Fibroblast of skin of abdomen (primary cell): ENCODE data around the gene SNTG2.
A peak's percentile ranks its signal among the peaks of the same experiment; 100 is the strongest.

ENCODE experiments used
- DNase-seq: peaks from one replicate; pipeline ENCODE4 v3.0.0-alpha.2; 2013

SNTG2 gene

DNA sequence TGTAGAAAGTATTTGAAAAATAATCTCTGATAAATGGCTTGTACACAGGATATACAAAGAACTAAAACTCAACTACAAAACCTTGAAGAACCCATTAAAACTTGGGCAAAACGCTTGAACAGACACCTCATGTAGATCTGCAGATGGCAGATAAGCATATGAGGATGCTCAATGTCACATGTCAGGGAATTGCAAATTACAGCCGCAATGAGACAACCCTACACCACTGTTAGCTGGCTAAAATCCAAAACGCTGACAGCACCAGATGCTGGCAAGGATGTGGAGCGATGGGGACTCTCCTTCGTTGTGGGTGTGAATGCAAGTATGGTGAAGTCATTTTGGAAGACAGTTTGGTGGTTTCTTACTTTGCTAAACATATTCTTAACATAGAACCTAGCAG lies 53.7 kb downstream of the SNTG2 start:
- peak; percentile 18 for DNase-seq

DNA sequence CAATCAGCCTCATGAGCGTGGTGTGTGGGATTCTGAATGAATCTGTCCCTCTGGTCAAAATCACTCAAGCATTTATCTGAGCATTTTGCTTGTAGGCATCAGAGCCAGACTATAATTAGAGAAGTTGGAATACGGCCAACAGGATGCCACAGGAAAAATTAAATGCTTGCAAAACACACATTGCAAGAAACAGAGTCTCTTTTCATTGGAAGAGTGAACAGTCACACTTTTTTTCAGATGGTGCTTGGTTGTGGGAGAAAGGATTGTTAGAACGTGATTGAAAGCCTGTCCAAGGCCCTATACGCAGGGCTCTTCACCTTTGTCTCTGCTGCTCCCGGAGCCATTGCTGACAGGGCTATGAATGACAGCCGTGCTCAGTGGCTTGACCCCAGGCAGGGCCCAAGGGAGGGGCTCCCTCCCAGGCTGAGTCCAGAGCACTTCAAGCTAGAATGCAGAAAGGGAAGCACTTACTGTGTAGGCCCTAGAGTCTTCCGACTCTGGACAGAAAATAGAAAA lies 59.8 kb downstream of the SNTG2 start:
- peak; percentile 5 for DNase-seq

DNA sequence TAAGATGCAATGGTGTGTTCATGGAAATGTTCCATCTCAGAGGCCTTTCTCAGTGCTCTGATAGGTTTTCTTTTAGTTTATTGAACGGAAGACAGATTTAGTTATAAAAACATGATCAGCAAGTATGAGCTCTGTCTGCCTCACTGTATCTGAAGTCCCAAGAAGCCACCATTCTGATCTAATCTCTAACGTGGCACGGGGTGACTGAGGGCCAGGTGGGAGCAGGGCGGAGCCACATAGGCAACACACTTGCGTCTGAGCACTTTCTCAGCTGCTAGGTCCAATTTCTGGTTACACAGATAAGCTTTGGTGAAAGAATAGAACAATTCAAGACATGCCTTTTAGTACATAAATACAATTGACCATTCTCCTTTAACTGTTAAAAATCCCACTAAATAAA lies 60.4 kb downstream of the SNTG2 start:
- DNase-seq: no peak

DNA sequence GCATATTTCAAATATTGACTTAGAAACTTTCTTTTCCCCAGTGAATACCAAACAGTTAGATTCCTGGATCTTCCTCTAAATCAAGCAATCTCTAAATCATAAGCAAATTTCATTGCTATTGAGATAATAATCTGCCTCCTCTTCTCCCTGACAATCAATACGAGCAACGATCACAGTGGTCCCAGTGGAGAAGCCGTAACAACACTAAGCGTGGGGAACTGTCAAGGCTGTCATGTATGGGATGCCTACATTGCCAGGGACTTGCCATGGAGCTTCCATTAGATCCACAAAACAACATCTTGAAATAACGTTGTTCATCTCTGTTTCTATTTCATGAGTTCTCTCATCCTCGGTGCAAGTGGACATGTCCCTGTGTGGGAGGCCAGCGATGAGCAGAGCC lies 61.3 kb downstream of the SNTG2 start:
- DNase-seq: no peak

DNA sequence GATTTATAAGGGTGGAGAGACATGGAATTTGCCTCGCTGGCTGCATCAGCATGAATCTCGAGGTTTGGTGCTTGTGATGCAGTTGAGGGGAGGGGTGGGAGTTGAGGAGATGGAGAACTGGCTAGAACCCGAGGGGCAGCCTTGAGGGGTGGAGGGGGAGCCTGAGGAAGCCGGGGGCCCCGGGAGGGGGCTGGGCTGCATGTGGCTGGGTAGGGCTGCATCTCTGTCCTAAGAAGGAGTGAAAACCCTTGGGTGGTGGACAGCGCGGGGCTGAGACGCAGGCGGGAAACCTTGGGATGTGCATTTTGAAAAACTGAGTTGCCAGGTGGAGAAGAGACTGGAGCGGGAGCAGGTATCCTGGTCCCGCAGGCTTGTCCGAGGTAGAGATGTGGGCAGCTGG lies 64.2 kb downstream of the SNTG2 start:
- DNase-seq: no peak

DNA sequence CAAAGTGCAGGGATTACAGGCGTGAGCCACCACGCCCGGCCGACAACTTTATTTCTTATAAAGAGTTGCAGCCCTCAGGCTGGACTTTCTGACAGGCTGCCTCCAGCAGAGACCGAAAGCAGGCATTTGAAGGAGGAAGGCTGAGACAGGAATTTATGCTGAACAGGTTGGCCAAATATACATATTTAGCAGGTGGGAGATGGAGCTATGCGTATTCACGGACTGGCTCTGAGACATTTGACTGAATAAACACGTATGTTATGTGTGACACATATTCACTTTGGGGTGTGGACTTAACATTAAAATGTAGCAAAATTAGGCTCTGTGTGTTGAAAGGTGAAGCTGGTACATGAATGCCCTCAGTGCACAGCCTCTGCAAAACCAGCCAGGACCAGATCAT lies 65.9 kb downstream of the SNTG2 start:
- DNase-seq: no peak

DNA sequence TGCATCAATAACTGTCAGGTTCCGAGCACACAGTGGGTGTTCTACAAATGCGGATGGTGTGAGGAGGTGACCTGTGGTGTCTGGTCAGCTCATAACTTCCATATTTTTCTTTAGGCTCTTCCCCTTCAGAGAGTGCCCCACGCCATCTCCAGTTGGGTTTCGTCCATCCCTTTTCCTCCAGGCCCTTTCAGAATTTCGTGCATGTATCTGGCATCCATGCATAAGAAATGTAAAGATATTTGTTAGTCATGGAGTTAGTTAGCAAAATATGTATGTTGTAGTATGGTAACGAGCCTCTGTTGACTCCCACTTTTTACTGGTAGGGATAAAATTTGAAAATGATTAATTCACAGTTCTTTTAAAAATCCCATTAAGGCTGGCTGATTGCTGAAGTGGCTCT lies 67.2 kb downstream of the SNTG2 start:
- DNase-seq: no peak

DNA sequence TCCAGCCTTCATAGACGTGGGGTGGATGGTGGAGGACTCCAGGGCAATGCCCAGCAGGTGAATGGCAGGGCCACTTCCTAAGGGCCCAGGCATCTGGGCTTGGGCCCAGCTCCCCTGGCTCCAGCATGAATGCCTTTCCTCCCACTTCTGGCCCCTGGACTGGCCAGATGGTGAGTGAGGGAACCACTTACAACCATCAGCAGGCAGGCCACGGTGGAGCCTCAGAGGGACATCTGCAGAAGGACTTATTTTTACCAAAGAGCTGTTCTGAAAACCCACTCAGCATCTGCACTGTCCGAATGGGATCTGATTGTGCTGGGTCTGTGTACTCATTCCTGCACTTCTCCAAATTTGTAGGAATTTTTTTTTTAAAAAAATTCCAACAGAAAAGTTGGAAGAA lies 69.6 kb downstream of the SNTG2 start:
- no peak for DNase-seq

DNA sequence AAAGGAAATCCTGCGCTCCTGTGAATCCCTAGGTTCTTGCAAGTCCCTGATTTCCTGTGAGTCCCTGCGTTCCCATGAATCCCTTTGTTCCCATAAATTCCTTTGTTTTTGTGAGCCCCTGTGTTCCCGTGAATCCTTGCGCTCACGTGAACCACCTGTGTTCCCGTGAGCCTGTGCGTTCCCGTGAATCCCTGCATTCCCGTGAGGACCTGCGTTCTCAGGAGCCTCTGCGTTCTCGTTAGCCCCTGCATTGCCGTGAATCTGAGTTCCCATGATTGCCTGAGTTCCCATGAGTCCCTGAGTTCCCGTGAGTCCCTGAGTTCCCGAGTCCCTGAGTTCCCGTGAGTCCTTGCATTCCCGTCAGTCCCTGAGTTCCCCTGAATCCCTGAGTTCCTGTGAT lies 71.5 kb downstream of the SNTG2 start:
- DNase-seq: no peak

DNA sequence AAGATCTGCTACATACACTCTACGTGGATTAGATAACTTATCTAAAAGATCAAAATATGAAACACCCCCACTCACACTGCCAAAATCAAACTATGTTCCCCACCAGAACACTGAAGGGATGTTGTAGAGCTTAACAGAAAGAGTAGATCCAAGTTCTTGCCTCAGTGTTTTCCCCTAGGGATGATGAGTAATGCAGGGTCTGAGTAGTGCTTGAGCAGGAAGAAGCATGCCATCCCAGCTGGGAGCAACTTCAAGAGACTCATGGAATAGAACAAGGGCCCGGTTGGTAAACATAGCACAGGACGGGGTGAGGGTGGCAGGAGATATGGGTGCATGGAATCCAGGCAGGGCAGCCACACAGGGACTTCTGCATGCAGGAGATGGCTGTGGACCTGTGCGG lies 74.3 kb downstream of the SNTG2 start:
- DNase-seq: peak; percentile 43

DNA sequence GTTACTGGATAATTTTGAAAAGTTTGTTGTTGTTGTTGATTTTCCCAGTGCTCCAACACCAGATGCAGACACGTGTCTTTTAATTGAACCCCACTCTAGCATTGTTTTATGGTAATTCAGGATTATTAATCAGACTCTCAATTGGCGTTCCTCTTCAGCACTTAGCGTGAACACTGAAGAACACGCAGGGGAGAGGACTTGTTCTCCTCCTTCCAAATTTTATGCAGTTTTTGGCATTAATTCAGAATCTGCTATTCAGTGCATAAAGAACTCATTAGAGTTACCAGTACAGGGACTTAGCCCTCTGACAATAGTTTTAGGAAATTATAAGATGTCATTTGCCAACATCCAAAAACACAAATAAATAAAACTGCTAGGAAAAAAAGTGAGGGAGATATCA lies 75.5 kb downstream of the SNTG2 start:
- DNase-seq: no peak

DNA sequence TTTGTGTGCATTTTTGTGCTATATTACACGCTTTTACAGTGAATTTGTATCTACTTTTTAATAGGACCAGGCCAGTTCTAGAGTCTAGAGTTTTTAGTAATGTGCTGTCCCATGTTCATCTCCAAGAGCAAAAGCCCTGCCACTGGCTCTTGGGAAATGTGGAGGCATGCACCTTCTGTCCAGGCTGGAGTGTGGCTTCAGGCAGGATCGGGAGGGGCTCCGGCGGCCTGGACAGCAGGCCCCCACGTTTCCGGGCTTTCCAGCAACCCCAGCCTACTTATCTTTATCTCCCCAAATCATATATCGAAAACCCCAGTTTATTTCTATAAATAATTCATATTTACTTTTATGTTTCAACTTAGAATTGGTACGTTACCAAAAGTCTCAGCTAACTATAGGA lies 78.2 kb downstream of the SNTG2 start:
- no peak for DNase-seq

DNA sequence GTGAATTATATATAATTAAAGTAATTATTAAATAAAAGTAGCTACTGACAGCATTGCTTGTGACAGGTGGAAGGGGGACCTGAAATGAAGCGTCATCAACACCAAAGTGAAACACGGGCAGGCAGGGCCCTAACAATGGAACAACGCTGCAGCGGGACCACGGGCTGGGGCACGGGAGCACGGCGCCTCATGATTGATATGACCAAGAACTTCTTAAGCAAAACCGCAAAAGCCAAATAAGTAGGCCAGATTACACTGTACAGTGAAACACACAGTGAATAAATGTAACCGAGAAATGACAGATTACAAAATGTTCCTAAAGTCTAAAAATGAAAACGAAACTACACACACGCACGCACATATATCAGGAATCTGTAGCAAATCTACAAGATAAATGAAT lies 81.4 kb downstream of the SNTG2 start:
- no peak for DNase-seq

DNA sequence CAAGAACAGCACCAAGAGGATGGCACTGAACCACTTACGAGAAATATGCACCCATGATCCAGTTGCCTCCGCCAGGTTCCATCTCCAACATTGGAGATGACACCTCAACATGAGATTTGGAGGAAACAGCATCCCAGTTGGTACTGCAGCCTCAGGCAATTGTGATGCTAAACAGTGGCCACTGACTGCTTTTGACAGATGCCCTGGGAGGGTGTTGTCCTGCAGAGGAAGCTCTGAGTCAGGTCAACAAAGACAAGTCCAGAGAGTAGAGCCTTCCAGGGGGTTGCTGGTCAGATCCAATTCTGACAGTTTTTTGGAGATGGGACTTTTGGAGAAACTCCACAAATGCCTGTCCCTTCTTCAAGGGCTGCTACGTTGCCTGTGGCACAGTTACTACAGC lies 82.4 kb downstream of the SNTG2 start:
- DNase-seq: no peak

DNA sequence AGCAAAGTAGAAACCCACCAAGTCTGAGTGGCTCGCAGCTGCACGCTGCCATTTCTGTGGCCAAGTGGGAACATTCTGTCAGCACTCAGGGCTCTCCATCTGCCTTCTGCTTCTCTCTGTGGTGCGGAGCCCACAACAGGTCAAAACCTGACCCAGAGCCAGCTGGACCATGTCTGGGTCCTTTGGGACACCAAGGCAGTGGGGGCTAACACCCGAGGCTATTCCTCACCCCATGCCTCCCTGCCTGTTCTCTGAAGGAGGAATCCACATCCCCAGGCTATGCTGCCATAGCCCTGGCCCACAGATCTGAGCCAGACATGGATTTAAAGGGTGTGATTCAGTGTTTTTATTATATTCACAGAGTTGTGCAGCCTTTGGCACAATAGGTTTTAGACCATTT lies 86.4 kb downstream of the SNTG2 start:
- DNase-seq: no peak

DNA sequence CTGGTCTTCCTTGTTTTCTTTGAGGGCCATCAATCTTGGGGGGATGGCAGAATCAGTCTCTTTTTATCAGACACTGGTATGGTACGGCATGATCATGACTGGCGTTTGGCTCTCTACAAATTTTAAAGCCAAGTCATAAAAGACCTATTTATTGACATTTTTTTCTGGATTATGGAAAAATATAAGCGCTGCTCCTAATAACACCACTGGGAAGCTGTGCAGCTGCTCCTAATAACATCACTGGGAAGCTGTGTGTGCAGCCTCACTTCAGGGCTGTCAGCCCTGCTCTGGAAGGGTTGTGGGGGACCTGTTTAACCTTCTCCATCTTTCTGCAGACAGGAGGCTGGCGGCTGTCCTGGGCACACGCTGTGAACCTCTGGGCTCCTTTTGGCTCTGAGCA lies 88.9 kb downstream of the SNTG2 start:
- no peak for DNase-seq

DNA sequence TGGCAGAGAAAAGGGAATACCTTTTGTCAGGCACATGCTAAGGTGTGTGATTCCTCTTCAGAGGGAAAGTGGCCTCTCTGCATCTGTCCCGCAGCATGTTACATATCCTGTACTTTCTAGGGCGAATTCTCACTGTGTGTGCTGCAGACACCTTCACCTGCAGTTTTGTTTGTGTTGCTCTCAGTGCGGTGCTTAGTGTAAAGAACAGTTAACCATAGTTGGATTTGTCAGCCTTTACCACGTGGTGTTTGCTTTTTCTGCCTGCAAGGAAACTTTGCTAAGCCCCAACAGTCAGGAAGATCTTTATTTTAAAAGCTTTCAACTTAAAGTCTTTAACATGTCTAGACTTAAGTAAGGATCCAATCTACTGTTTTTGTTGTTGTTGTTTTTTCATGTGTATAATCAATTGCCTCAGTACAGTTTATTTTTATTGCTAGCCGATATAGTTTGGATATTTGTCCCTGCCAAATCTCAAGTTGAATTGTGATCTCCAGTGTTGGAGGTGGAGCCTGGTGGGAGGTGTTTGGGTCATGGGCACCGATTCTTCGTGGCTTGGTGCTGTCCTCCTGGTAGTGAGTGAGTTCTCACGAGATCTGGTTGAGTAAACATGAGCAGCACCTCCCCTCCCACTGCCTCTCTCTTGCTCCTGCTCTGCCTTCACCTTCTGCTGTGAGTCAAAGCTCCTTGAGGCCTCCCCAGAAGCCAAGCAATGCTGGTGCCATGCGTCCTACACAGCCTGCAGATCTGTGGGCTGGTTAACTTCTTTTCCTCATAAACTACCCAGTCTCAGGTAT lies 90.6 kb downstream of the SNTG2 start:
- no peak for DNase-seq

DNA sequence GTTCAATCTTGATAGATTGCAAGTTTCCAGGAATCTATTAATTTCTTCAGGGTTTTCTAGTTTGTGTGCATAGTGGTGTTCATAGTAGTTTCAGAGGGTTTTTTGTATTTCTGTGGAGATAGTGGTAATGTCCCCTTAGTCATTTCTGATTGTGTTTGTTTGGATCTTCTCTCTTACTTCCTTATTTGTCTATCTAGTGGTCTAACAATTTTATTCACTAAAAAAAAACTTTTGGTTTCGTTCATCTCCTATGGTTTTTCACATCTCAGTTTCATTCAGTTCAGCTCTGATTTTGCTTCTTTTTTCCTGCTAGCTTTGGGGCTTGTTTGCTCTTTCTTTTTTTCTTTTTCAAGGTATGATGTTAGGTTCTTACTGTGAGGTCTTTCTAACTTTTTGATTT lies 94.5 kb downstream of the SNTG2 start:
- DNase-seq: no peak

DNA sequence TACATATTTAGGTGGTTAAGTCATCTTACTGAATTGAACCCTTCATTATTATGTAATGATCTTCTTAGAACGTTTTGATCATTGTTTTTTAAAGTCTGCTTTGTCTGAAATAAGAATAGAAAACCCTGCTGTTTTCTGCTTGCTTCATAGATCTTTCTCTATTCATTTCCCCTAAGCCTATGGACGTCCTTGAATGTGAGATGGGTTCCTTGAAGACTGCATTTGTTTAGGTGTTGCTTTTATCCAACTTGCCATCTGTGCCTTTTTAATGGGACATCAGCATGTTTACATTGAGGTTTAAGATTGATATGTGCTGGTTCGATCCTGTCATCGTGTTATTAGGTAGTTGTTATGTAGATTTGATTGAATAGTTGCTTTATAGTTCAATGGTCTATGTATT lies 95.4 kb downstream of the SNTG2 start:
- DNase-seq: no peak

DNA sequence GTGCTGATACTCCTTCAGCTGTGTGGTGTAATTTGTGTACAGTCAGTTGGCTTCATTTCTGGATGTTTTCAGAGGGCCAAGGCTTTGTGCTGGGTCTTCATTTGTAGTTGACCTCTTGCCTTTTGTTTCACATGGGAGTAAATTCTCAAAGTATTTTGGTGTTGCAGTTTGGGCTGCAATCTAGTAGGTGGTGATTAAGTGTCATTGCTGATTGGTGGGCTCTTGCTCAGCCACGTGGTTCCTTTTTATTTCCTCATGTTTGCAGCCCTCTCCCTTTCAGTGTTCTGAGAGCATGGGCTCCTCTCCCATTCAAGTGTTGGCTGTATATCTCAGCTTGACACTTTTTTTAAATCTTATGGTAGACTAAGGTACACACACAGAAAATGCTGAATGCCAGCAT lies 96.8 kb downstream of the SNTG2 start:
- no peak for DNase-seq

DNA sequence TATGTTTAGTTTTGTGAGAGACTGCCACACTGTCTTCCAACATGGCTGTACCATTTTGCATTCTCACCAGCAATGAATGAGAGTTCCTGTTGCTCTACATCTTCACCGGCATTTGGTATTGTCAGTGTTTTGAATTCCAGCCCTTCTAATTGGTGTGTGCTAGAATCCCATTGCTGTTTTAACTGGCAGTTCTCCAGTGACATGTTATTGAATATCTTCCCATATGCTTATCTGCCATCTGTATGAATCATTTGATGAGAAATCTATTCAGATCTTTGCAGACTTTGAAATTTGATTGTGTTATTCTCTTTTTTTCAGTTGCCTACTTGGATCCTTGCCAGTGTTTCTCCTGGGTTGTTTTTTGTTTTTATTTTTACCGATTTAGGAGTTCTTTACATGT lies 99.0 kb downstream of the SNTG2 start:
- peak; percentile 59 for DNase-seq

DNA sequence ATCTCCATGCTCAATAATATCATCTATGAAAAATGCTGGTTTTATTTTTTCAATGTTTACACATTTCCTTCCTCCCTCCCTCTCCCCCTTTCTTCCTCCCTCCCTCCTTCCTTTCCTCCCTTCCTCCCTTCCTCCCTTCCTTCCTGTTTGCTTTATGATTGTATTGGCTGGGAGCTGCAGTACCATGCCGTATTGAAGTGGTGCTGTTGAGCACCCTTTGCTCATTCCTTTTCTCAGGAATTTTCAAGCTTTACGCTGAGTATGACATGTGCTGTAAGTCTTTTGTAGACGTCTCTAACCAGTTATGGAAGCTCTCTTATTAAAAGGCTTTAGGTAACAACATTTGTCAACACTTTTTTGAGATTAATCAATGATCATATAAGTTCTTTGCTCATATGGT lies 100.4 kb downstream of the SNTG2 start:
- peak; percentile 55 for DNase-seq

DNA sequence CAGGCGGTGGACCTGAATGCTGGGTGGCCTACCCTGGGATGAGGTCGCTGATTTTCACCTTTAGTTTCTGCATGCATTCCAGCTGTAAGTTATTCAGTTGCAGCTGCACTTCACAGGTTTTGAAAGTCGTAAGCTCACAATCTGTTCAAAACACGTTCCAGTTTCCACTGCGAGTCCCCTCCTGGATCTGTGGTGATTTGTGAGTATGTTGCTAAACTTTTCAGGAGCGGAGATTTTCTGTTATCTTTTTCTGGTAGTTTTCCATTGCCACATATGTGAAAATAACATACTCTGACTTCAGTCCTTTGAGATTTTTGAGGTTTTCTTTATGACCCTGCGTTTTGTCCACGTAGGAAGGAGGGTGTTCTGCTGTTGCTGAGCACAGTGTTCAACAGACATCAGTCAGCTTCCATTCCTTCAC lies 102.1 kb downstream of the SNTG2 start:
- peak; percentile 69 for DNase-seq

DNA sequence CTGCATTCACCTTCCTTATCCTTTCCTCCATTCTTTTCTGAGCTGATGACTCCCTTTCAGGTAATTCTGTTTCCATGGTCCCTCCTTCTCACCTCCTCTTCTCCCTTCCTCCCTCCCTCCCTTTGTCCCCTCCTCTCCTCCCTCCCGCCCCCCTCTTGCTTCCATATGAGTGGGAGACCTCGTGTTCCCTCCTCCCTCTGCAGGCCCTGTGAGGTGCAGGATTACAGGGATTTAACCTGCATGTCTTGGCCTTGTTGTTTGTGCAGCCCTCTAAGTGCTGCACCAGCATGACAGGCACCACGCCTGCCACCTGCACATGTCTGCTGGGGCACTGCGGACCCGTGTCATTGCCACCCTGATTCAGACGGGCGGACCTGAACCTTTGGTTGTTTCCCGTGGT lies 103.1 kb downstream of the SNTG2 start:
- no peak for DNase-seq

DNA sequence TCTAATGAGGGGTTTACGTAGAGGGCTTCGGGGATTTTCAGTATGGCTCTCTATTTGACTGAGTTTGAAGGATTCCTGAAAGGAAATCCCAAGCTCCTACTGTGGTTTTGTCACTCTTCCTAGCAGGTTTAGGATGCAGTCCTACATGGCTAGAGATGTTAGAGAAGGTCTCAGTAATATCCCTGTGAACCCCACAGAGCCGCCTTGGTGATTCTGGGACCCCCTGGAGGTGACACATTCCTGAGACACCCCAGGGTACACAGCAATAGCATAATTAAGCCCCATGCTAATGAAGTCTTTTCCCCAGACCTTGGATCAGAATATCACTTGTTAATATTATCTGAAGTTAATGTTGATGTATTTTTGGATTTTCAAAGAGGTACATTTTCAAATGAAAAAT lies 103.8 kb downstream of the SNTG2 start:
- no peak for DNase-seq
